Breast epithelium (tissue), 3 donors: Measurements from ENCODE around the gene SWAP70.

Source experiments
- POLR2A ChIP-seq: fragments of 450-650 bp; IDR thresholded peaks from one replicate; pipeline ENCODE4 v1.6.1; 2016; ENCODE audit warnings: antibody characterized with exemption, mild to moderate bottlenecking, moderate library complexity
- POLR2AphosphoS5 ChIP-seq, 3 donors: sonication (generic); formaldehyde crosslinking; IDR thresholded peaks; one replicate each; pipeline ENCODE4 v1.6.1; 2017; ENCODE audit warnings: antibody characterized with exemption in 3 of 3
- TF ChIP-seq, protein P1 (sequence below), 3 donors: fragments of 450-650 bp; IDR thresholded peaks; one replicate each; pipeline ENCODE4 v1.5.1; 2016 to 2017; ENCODE audit warnings: antibody characterized with exemption in 3 of 3, mild to moderate bottlenecking in 3 of 3, moderate library complexity in 3 of 3

DNA sequence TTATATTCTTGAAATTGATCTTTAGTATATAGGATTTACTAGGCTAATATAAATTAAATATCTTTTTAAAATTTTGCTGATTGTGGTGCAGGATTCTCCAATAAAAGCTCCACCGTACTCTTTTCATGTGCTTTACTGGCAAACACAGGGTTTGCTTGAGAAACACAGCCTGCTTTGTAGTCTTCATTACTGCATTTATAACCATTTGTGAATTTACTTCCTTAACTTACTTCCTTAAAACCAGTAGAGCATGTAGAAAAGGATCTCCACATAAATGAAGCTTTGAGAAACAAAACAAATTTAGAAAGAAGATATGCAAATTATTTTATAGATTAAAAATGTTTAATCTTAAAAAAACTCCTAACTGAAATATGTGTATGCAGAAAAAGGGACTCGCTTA, 28.8 kb downstream of the SWAP70 start:
- TF ChIP-seq POLR2AphosphoS5 (IDR thresholded peaks at IDR 0.05): no peak
- TF ChIP-seq, protein P1, sequence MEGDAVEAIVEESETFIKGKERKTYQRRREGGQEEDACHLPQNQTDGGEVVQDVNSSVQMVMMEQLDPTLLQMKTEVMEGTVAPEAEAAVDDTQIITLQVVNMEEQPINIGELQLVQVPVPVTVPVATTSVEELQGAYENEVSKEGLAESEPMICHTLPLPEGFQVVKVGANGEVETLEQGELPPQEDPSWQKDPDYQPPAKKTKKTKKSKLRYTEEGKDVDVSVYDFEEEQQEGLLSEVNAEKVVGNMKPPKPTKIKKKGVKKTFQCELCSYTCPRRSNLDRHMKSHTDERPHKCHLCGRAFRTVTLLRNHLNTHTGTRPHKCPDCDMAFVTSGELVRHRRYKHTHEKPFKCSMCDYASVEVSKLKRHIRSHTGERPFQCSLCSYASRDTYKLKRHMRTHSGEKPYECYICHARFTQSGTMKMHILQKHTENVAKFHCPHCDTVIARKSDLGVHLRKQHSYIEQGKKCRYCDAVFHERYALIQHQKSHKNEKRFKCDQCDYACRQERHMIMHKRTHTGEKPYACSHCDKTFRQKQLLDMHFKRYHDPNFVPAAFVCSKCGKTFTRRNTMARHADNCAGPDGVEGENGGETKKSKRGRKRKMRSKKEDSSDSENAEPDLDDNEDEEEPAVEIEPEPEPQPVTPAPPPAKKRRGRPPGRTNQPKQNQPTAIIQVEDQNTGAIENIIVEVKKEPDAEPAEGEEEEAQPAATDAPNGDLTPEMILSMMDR (IDR thresholded peaks at IDR 0.05): no peak
- TF ChIP-seq POLR2A: no peak
